GM23338 (cell line): Measurements from ENCODE around the gene TAGLN2. TPM values are rescaled to one million over a fixed set of nuclear protein-coding genes. Genes with fewer than 3 reads are reported as not detected.

Source experiments
- ATAC-seq: fragments of 200-7000 bp; cut with Tn5 transposase; 3 replicates; pipeline ENCODE4 v1.9.1; 2020
- DNase-seq: peaks from one replicate; pipeline ENCODE4 v3.0.0-alpha.2; 2015; ENCODE audit warnings: low spot score
- H2AFZ ChIP-seq: fragments of 200-600 bp; sonication (generic); 2 replicates; pipeline ENCODE4 v1.8.0; 2016; ENCODE audit warnings: antibody characterized with exemption, mild to moderate bottlenecking, moderate library complexity
- H3F3A ChIP-seq: fragments of 200-600 bp; sonication (generic); replicated peaks from 2 replicates; pipeline ENCODE4 v1.8.0; 2017; ENCODE audit warnings: antibody characterized with exemption, mixed run types, low read depth
- H3K27ac ChIP-seq: fragments of 200-600 bp; sonication (generic); 2 replicates; pipeline ENCODE4 v1.6.1; 2016; ENCODE audit warnings: low read depth
- H3K27me3 ChIP-seq: fragments of 200-600 bp; sonication (generic); 2 replicates; pipeline ENCODE4 v1.8.0; 2016; ENCODE audit warnings: mild to moderate bottlenecking, mixed run types, moderate library complexity; ENCODE audit not compliant: insufficient read depth
- H3K36me3 ChIP-seq: fragments of 200-600 bp; sonication (generic); 2 replicates; pipeline ENCODE4 v1.8.0; 2016; ENCODE audit warnings: mild to moderate bottlenecking; ENCODE audit not compliant: insufficient read depth
- H3K4me1 ChIP-seq: fragments of 200-600 bp; sonication (generic); 2 replicates; pipeline ENCODE4 v1.8.0; 2016; ENCODE audit warnings: mild to moderate bottlenecking, moderate library complexity; ENCODE audit not compliant: insufficient read depth
- H3K4me2 ChIP-seq: fragments of 200-600 bp; sonication (generic); 2 replicates; pipeline ENCODE4 v1.7.1; 2017; ENCODE audit warnings: mixed run types
- H3K4me3 ChIP-seq: fragments of 200-600 bp; sonication (generic); 2 replicates; pipeline ENCODE4 v1.6.1; 2016; ENCODE audit warnings: mixed run types
- H3K79me2 ChIP-seq: fragments of 200-600 bp; sonication (generic); replicated peaks from 2 replicates; pipeline ENCODE4 v1.8.0; 2017; ENCODE audit warnings: mild to moderate bottlenecking; ENCODE audit not compliant: insufficient read depth
- H3K9me2 ChIP-seq: fragments of 200-600 bp; sonication (generic); 2 replicates; pipeline ENCODE4 v1.8.0; 2017; ENCODE audit not compliant: insufficient read depth
- H4K20me1 ChIP-seq: fragments of 200-600 bp; sonication (generic); replicated peaks from 2 replicates; pipeline ENCODE4 v1.8.0; 2017; ENCODE audit warnings: mild to moderate bottlenecking; ENCODE audit not compliant: insufficient read depth
- H3K27ac Mint-ChIP-seq: 2 replicates; pipeline ENCODE4 v1.8.0; 2020; ENCODE audit warnings: inconsistent platforms, mild to moderate bottlenecking, moderate library complexity, mixed read lengths
- H3K27me3 Mint-ChIP-seq: 3 replicates; pipeline ENCODE4 v1.8.0; 2022; ENCODE audit warnings: low read depth, mild to moderate bottlenecking, moderate library complexity, mixed read lengths, inconsistent platforms; ENCODE audit not compliant: insufficient read depth, poor library complexity
- H3K36me3 Mint-ChIP-seq: 3 replicates; pipeline ENCODE4 v1.8.0; 2021; ENCODE audit warnings: low read depth, mild to moderate bottlenecking, inconsistent platforms, moderate library complexity, mixed read lengths
- H3K4me1 Mint-ChIP-seq: 3 replicates; pipeline ENCODE4 v1.8.0; 2020; ENCODE audit warnings: mild to moderate bottlenecking, inconsistent platforms, mixed read lengths
- H3K4me3 Mint-ChIP-seq: 3 replicates; pipeline ENCODE4 v1.8.0; 2021; ENCODE audit warnings: moderate library complexity, mild to moderate bottlenecking, inconsistent platforms, mixed read lengths
- H3K9me3 Mint-ChIP-seq: 3 replicates; pipeline ENCODE4 v1.8.0; 2020; ENCODE audit warnings: moderate library complexity, mild to moderate bottlenecking, inconsistent platforms, mixed read lengths
- CREB1 ChIP-seq: fragments of 250-450 bp; sonication (Bioruptor Pico); IDR thresholded peaks from 2 replicates; pipeline ENCODE4 v1.5.0; 2020; ENCODE audit warnings: low read depth, mild to moderate bottlenecking, moderate library complexity
- JUNB ChIP-seq: IDR thresholded peaks from one replicate; pipeline ENCODE4 v1.6.1; 2016; ENCODE audit warnings: antibody characterized with exemption; ENCODE audit not compliant: unreplicated experiment
- NANOG ChIP-seq: IDR thresholded peaks from 2 replicates; pipeline ENCODE4 v1.6.1; 2016; ENCODE audit warnings: antibody characterized with exemption, borderline replicate concordance
- POLR2AphosphoS5 ChIP-seq: IDR thresholded peaks from 2 replicates; pipeline ENCODE4 v1.6.1; 2016; ENCODE audit warnings: antibody characterized with exemption, low read depth
- STAT1 ChIP-seq: IDR thresholded peaks from one replicate; pipeline ENCODE4 v1.6.1; 2016; ENCODE audit warnings: antibody characterized with exemption; ENCODE audit not compliant: unreplicated experiment
- ZNF331 ChIP-seq: fragments of 250-450 bp; sonication (Bioruptor Pico); IDR thresholded peaks from 2 replicates; pipeline ENCODE4 v1.5.0; 2020; ENCODE audit warnings: low read depth, mild to moderate bottlenecking, moderate library complexity
- ZNF462 ChIP-seq: fragments of 250-450 bp; sonication (Bioruptor Pico); IDR thresholded peaks from 2 replicates; pipeline ENCODE4 v1.5.0; 2020; ENCODE audit warnings: mild to moderate bottlenecking, moderate library complexity
- polyA plus RNA-seq: library from polyadenylated mRNA; unstranded; fragments of >200 nt; fragmentation: Nextera tagmentation; extraction: Ambion mirVana; gene quantifications from 2 replicates; pipeline ENCODE4 v1.2.1, GENCODE V29; 2016
- total RNA-seq: library from RNA; depleted of rRNA; stranded (reverse); fragments of >200 nt; shearing (Covaris generic); gene quantifications from 2 replicates; pipeline ENCODE4 v1.2.3, GENCODE V29; 2014

TAGLN2 gene
- total and polyA plus RNA-seq, 2 experiments from 2014 or later = 58.2 to 60.1 TPM

- TF ChIP-seq ZNF462 (CRISPR knock-in tag) = no peak
- no peak for TF ChIP-seq ZNF331 (CRISPR knock-in tag)
- TF ChIP-seq NANOG = no peak
- TF ChIP-seq STAT1 = no peak
Observed at GRCh38 chr1:159881622-159882526, 43.4 kb downstream of the TAGLN2 start (continued).

- ATAC-seq (no peak), DNase-seq (no peak)
- no peaks in the 10 kb centered on the region for H3K79me2 ChIP-seq
- no peaks in the 10 kb centered on the region for H3K27me3 ChIP-seq
- H3K27ac Mint-ChIP-seq = no peak overlapping the region
- no peak overlapping the region for H3K27ac ChIP-seq
- no peaks in the 10 kb centered on the region for H3F3A ChIP-seq
- H3K4me3 ChIP-seq = no peak overlapping the region
- H3K27me3 Mint-ChIP-seq = no peaks in the 10 kb centered on the region
- H3K4me3 Mint-ChIP-seq = no peak overlapping the region
- H2AFZ ChIP-seq = no peak overlapping the region
- no peaks in the 10 kb centered on the region for H3K9me2 ChIP-seq
- no peaks in the 10 kb centered on the region for H3K36me3 Mint-ChIP-seq
- H3K9me3 Mint-ChIP-seq = no peaks in the 10 kb centered on the region
- H3K4me1 ChIP-seq = peaks cover 5% of the 10 kb centered on the region; the same call in 1 of the 2 replicates
- no peaks in the 10 kb centered on the region for H3K4me1 Mint-ChIP-seq
- H3K36me3 ChIP-seq = no peaks in the 10 kb centered on the region
- TF ChIP-seq NANOG (no peak), POLR2AphosphoS5 (no peak), CREB1 (no peak), JUNB (no peak)
- no peak overlapping the region for H3K4me2 ChIP-seq
- H4K20me1 ChIP-seq = no peaks in the 10 kb centered on the region
Observed at GRCh38 chr1:159880430-159880829, 44.9 kb downstream of the TAGLN2 start.
